ENCODE data around the gene FAM89B.

GRCh38 chr11:65590240-65590738 is 18.0 kb downstream of the FAM89B start:
- no peak for TF ChIP-seq CTCF (IDR thresholded peaks at IDR 0.05)
- TF ChIP-seq POLR2AphosphoS5 (IDR thresholded peaks at IDR 0.05; ENCODE audit: low read depth, low read length), result no peak
- TF ChIP-seq REST (IDR thresholded peaks at IDR 0.05; ENCODE audit: insufficient read depth in 1 of 2, low read depth in 2 of 2, low read length in 1 of 2), result no peak
- TF ChIP-seq SIN3A (IDR thresholded peaks at IDR 0.05; ENCODE audit: borderline replicate concordance, insufficient read depth, low read depth, low read length), result no peak
